ENCODE measurements around the gene SLC25A36.

The SLC25A36 gene

DNA sequence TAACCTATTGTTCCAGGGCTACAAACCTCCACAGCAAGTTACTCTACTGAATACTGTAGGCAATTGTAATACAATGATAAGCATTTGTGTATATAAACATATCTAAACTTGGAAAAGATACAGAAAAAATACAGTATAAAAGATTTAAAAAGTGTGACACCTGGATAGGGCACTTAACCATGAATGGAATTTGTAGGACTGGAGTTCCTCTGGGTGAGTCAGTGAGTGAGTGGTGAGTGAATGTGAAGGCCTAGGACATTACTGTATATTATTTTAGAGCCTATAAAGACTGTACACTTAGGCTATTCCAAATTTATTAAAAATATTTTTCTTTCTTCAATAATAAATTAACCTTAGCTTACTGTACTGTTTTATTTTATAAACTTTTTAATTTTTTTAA, 38.4 kb upstream of the SLC25A36 start:
- Histone ChIP-seq H4K5ac (ENCODE audit: low read length) (no peak overlapping the region), H2BK5ac (ENCODE audit: low read length) (no peak overlapping the region), H3K23ac (ENCODE audit: low read length) (no peak overlapping the region), H2AK5ac (ENCODE audit: low read length) (no peak overlapping the region), H2BK120ac (ENCODE audit: low read depth, low read length) (no peak overlapping the region), H3K4me2 (ENCODE audit: low read length) (no peak overlapping the region), H3K4me3 (ENCODE audit: low read length) (no peak overlapping the region), H3K18ac (ENCODE audit: low read length) (no peak overlapping the region), H3K27ac (ENCODE audit: low read depth, low read length) (no peak overlapping the region), H4K8ac (ENCODE audit: low read depth, low read length) (no peak overlapping the region), H3K56ac (ENCODE audit: low read length) (no peak overlapping the region), H3K27me3 (ENCODE audit: insufficient read depth, low read length, poor library complexity) (no peaks in the 10 kb centered on the region), H3K79me1 (ENCODE audit: low read length) (no peaks in the 10 kb centered on the region), H3K9ac (ENCODE audit: low read length) (no peak overlapping the region), H3K79me2 (ENCODE audit: control insufficient read depth, insufficient read depth, low read length) (no peaks in the 10 kb centered on the region), H3K4me1 (ENCODE audit: control insufficient read depth, low read depth, low read length) (no peaks in the 10 kb centered on the region), H3K4ac (ENCODE audit: low read depth, low read length) (no peak overlapping the region), H2BK15ac (replicated peaks; ENCODE audit: low read depth) (no peak overlapping the region), H3K36me3 (ENCODE audit: control insufficient read depth, insufficient read depth, low read length) (no peaks in the 10 kb centered on the region)
- no peak for DNase-seq

DNA sequence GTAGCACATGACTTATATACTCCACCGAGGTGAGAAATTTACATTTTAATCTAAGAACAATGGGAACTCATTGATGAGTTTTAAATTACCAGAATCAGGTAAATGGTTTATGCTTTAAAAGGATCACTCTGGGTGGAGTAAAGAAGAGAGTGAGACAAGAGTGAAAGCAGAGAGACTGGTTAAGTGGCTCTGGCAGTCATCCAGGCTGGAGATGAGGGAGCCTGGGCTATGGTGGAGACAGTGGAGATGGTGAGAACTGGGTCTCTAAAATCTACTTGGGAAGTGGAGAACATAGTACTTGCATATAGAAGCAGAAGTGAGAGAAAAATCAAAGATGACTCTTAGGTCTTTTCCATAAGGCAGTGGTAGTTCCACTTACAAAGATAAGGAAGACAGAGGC, 37.1 kb upstream of the SLC25A36 start:
- Histone ChIP-seq H2BK15ac (replicated peaks; ENCODE audit: low read depth) (no peak overlapping the region), H3K9ac (ENCODE audit: low read length) (no peak overlapping the region), H3K56ac (ENCODE audit: low read length) (no peak overlapping the region), H3K4me1 (ENCODE audit: control insufficient read depth, low read depth, low read length) (no peaks in the 10 kb centered on the region), H3K27ac (ENCODE audit: low read depth, low read length) (no peak overlapping the region), H3K79me1 (ENCODE audit: low read length) (no peaks in the 10 kb centered on the region), H3K36me3 (ENCODE audit: control insufficient read depth, insufficient read depth, low read length) (no peaks in the 10 kb centered on the region), H4K5ac (ENCODE audit: low read length) (no peak overlapping the region), H3K23ac (ENCODE audit: low read length) (no peak overlapping the region), H4K8ac (ENCODE audit: low read depth, low read length) (no peak overlapping the region), H3K4me3 (ENCODE audit: low read length) (no peak overlapping the region), H3K4me2 (ENCODE audit: low read length) (no peak overlapping the region), H3K27me3 (ENCODE audit: insufficient read depth, low read length, poor library complexity) (no peaks in the 10 kb centered on the region), H2BK120ac (ENCODE audit: low read depth, low read length) (no peak overlapping the region), H3K18ac (ENCODE audit: low read length) (no peak overlapping the region), H2AK5ac (ENCODE audit: low read length) (no peak overlapping the region), H3K79me2 (ENCODE audit: control insufficient read depth, insufficient read depth, low read length) (no peaks in the 10 kb centered on the region), H3K4ac (ENCODE audit: low read depth, low read length) (no peak overlapping the region), H2BK5ac (ENCODE audit: low read length) (no peak overlapping the region)
- no peak for DNase-seq
- WGBS (ENCODE audit: extremely low coverage, insufficient coverage, low lambda C conversion rate): no CpG with 5 or more reads among the region's 1 CpG

DNA sequence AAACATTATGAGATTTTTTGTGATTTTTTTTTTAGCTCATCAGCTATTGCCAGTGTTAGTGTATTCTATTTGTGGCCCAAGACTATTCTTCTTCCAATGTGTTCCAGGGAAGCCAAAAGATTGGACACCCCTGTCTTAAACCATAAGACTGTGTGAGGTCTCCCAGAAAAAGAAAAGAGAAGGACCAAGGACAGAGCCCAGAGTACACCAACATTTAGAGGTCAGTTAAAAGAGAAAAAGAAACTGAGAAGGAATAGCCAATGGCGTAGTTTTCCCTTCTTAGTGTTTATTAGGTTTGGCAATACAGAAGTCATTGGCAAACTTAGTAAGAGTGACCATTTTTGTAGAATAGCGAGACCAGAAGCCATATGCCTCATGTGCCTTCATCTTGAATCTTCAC, 36.1 kb upstream of the SLC25A36 start:
- no peak overlapping the region for H3K18ac ChIP-seq (ENCODE audit: low read length)
- no peak overlapping the region for H3K23ac ChIP-seq (ENCODE audit: low read length)
- DNase-seq: no peak
- H3K9ac ChIP-seq (ENCODE audit: low read length): no peak overlapping the region
- H3K4me2 ChIP-seq (ENCODE audit: low read length): no peak overlapping the region
- H2BK15ac ChIP-seq (replicated peaks; ENCODE audit: low read depth): no peak overlapping the region
- no peak overlapping the region for H3K56ac ChIP-seq (ENCODE audit: low read length)
- H4K8ac ChIP-seq (ENCODE audit: low read depth, low read length): no peak overlapping the region
- H3K27ac ChIP-seq (ENCODE audit: low read depth, low read length): no peak overlapping the region
- no peaks in the 10 kb centered on the region for H3K4me1 ChIP-seq (ENCODE audit: control insufficient read depth, low read depth, low read length)
- no peak overlapping the region for H2BK120ac ChIP-seq (ENCODE audit: low read depth, low read length)
- no peak overlapping the region for H4K5ac ChIP-seq (ENCODE audit: low read length)
- no peak overlapping the region for H3K4me3 ChIP-seq (ENCODE audit: low read length)
- H2AK5ac ChIP-seq (ENCODE audit: low read length): no peak overlapping the region
- H3K4ac ChIP-seq (ENCODE audit: low read depth, low read length): no peak overlapping the region
- no peaks in the 10 kb centered on the region for H3K27me3 ChIP-seq (ENCODE audit: insufficient read depth, low read length, poor library complexity)
- H3K36me3 ChIP-seq (ENCODE audit: control insufficient read depth, insufficient read depth, low read length): no peaks in the 10 kb centered on the region
- no peaks in the 10 kb centered on the region for H3K79me2 ChIP-seq (ENCODE audit: control insufficient read depth, insufficient read depth, low read length)
- no peaks in the 10 kb centered on the region for H3K79me1 ChIP-seq (ENCODE audit: low read length)
- no peak overlapping the region for H2BK5ac ChIP-seq (ENCODE audit: low read length)
- WGBS (ENCODE audit: extremely low coverage, insufficient coverage, low lambda C conversion rate): no CpG with 5 or more reads among the region's 2 CpGs

DNA sequence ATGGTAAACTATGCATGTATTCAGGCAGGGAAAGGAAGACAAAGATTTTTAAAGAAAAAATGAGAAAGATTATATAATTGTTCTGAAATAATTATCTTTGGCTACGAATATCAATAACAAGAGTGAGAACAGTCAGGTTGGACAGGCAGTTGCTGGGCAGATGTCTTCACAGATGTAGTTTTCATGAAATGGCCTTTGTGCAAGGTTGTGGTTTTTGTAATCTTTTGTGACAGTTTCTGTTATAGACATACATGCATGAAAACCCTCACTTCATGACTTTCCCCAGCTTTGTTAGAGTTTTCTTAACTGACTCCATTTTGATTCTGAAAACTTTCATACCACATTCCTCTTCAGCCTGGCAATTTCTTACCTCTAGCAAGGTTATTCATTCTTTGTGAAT, 34.9 kb upstream of the SLC25A36 start:
- Histone ChIP-seq H2BK15ac (replicated peaks; ENCODE audit: low read depth) (no peak overlapping the region), H2BK120ac (ENCODE audit: low read depth, low read length) (no peak overlapping the region), H3K4ac (ENCODE audit: low read depth, low read length) (no peak overlapping the region), H3K4me2 (ENCODE audit: low read length) (no peak overlapping the region), H2BK5ac (ENCODE audit: low read length) (no peak overlapping the region), H3K36me3 (ENCODE audit: control insufficient read depth, insufficient read depth, low read length) (no peaks in the 10 kb centered on the region), H3K79me2 (ENCODE audit: control insufficient read depth, insufficient read depth, low read length) (no peaks in the 10 kb centered on the region), H3K4me1 (ENCODE audit: control insufficient read depth, low read depth, low read length) (no peaks in the 10 kb centered on the region), H2AK5ac (ENCODE audit: low read length) (no peak overlapping the region), H4K5ac (ENCODE audit: low read length) (no peak overlapping the region), H3K4me3 (ENCODE audit: low read length) (no peak overlapping the region), H3K27me3 (ENCODE audit: insufficient read depth, low read length, poor library complexity) (no peaks in the 10 kb centered on the region), H3K27ac (ENCODE audit: low read depth, low read length) (no peak overlapping the region), H3K56ac (ENCODE audit: low read length) (no peak overlapping the region), H3K18ac (ENCODE audit: low read length) (no peak overlapping the region), H3K79me1 (ENCODE audit: low read length) (no peaks in the 10 kb centered on the region), H3K23ac (ENCODE audit: low read length) (no peak overlapping the region), H3K9ac (ENCODE audit: low read length) (no peak overlapping the region), H4K8ac (ENCODE audit: low read depth, low read length) (no peak overlapping the region)
- WGBS (ENCODE audit: extremely low coverage, insufficient coverage, low lambda C conversion rate): no CpG with 5 or more reads among the region's 1 CpG
- no peak for DNase-seq

DNA sequence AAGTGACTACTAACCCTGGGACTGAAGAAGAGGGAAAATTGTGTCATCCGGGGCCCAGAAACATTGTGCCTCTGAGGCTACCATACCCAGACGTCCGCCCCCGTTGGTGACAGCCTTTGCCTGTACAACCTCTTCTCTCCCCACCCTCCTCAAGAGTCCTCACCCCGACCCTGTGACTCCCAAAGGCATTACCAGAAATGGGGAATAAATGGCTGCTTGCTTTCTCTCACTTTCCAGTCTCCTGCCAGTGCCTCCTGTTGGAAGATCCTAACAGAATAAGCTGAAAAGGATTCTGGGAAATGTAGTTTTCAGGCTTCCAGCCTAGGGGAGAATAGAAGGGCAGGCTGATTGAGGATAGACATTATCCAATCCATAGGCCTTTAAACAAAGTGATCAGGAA, 30.8 kb upstream of the SLC25A36 start:
- Histone ChIP-seq H3K79me2 (ENCODE audit: control insufficient read depth, insufficient read depth, low read length) (no peaks in the 10 kb centered on the region), H3K18ac (ENCODE audit: low read length) (no peak overlapping the region), H2BK15ac (replicated peaks; ENCODE audit: low read depth) (no peak overlapping the region), H4K8ac (ENCODE audit: low read depth, low read length) (no peak overlapping the region), H3K4me2 (ENCODE audit: low read length) (peak overlapping the region; percentile 9), H3K79me1 (ENCODE audit: low read length) (no peaks in the 10 kb centered on the region), H3K56ac (ENCODE audit: low read length) (peak overlapping the region; percentile 65), H2BK5ac (ENCODE audit: low read length) (no peak overlapping the region), H3K4me1 (ENCODE audit: control insufficient read depth, low read depth, low read length) (no peaks in the 10 kb centered on the region), H3K27me3 (ENCODE audit: insufficient read depth, low read length, poor library complexity) (no peaks in the 10 kb centered on the region), H3K27ac (ENCODE audit: low read depth, low read length) (no peak overlapping the region), H3K9ac (ENCODE audit: low read length) (peak overlapping the region; percentile 1), H2AK5ac (ENCODE audit: low read length) (no peak overlapping the region), H2BK120ac (ENCODE audit: low read depth, low read length) (no peak overlapping the region), H3K4ac (ENCODE audit: low read depth, low read length) (peak overlapping the region; percentile 12), H3K36me3 (ENCODE audit: control insufficient read depth, insufficient read depth, low read length) (no peaks in the 10 kb centered on the region), H4K5ac (ENCODE audit: low read length) (no peak overlapping the region), H3K4me3 (ENCODE audit: low read length) (no peak overlapping the region), H3K23ac (ENCODE audit: low read length) (no peak overlapping the region)
- DNase-seq: peak; percentile 90
- WGBS (ENCODE audit: extremely low coverage, insufficient coverage, low lambda C conversion rate): no CpG with 5 or more reads among the region's 5 CpGs

DNA sequence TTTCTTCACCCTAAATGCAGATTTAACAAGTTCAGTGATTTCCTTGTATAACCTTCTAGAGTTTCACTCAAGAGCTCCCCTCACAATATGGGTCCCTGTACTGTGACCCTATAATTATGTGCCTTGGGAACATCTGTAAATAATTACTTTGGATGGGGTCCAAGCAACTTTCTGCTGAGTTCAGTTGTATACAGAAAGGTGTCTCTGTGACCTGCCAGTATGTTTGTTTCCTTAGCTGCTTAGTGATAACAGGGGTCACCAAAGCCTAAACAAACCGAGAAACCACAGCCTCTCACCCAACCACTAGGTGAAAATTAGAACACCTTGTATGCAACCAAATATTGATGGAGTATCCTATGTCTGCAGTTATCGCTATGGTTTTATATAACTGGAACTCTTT, 29.8 kb upstream of the SLC25A36 start:
- WGBS (ENCODE audit: extremely low coverage, insufficient coverage, low lambda C conversion rate): no CpG with 5 or more reads among the region's 2 CpGs
- Histone ChIP-seq H2BK15ac (replicated peaks; ENCODE audit: low read depth) (no peak overlapping the region), H3K4me3 (ENCODE audit: low read length) (no peak overlapping the region), H3K4me1 (ENCODE audit: control insufficient read depth, low read depth, low read length) (no peaks in the 10 kb centered on the region), H3K4me2 (ENCODE audit: low read length) (no peak overlapping the region), H4K5ac (ENCODE audit: low read length) (no peak overlapping the region), H3K4ac (ENCODE audit: low read depth, low read length) (no peak overlapping the region), H2BK5ac (ENCODE audit: low read length) (no peak overlapping the region), H4K8ac (ENCODE audit: low read depth, low read length) (no peak overlapping the region), H3K27me3 (ENCODE audit: insufficient read depth, low read length, poor library complexity) (no peaks in the 10 kb centered on the region), H3K56ac (ENCODE audit: low read length) (no peak overlapping the region), H3K23ac (ENCODE audit: low read length) (no peak overlapping the region), H3K18ac (ENCODE audit: low read length) (no peak overlapping the region), H3K79me1 (ENCODE audit: low read length) (no peaks in the 10 kb centered on the region), H3K9ac (ENCODE audit: low read length) (no peak overlapping the region), H3K36me3 (ENCODE audit: control insufficient read depth, insufficient read depth, low read length) (no peaks in the 10 kb centered on the region), H3K79me2 (ENCODE audit: control insufficient read depth, insufficient read depth, low read length) (no peaks in the 10 kb centered on the region), H3K27ac (ENCODE audit: low read depth, low read length) (no peak overlapping the region), H2AK5ac (ENCODE audit: low read length) (no peak overlapping the region), H2BK120ac (ENCODE audit: low read depth, low read length) (no peak overlapping the region)
- DNase-seq: no peak
